Activated CD8-positive, alpha-beta memory T cell treated with anti-CD3 and anti-CD28 coated beads for 48 hours (primary cell): Measurements from ENCODE around the gene GRK1.
"Not testable (repeated sequence)": the region's sequence is repeated elsewhere in the genome, so short reads cannot be mapped to it uniquely, and the experiment has no call there.

Experiments
- DNase-seq, 3 experiments: peaks; one replicate each; pipeline ENCODE4 v3.0.0-alpha.2; 2020; ENCODE audit warnings: low read depth in 2 of 3, low spot score in 2 of 3

Gene GRK1

GRCh38 chr13:113742445-113743120 lies 75.6 kb downstream of the GRK1 start:
- no peak for DNase-seq

- DNase-seq = no peak
Measured at GRCh38 chr13:113743366-113744195, 76.6 kb downstream of the GRK1 start.

GRCh38 chr13:113744197-113745000 lies 77.4 kb downstream of the GRK1 start:
- DNase-seq = no peak

- DNase-seq = no peak
Measured at GRCh38 chr13:113745059-113745458, 78.0 kb downstream of the GRK1 start.

GRCh38 chr13:113745500-113746142 lies 78.6 kb downstream of the GRK1 start:
- DNase-seq = not testable (repeated sequence)

- DNase-seq = no peak
Measured at GRCh38 chr13:113746143-113746525, 79.1 kb downstream of the GRK1 start.

GRCh38 chr13:113746671-113747070 lies 79.7 kb downstream of the GRK1 start:
- DNase-seq = no peak

GRCh38 chr13:113747291-113747833 lies 80.3 kb downstream of the GRK1 start:
- no peak for DNase-seq

- no peak for DNase-seq
Measured at GRCh38 chr13:113748101-113748861, 81.3 kb downstream of the GRK1 start.

GRCh38 chr13:113748862-113749451 lies 81.9 kb downstream of the GRK1 start:
- DNase-seq = no peak

GRCh38 chr13:113749507-113749906 lies 82.5 kb downstream of the GRK1 start:
- DNase-seq = no peak

GRCh38 chr13:113749967-113750366 lies 82.9 kb downstream of the GRK1 start:
- no peak for DNase-seq

GRCh38 chr13:113750554-113751399 lies 83.8 kb downstream of the GRK1 start:
- no peak for DNase-seq

GRCh38 chr13:113751491-113751890 lies 84.5 kb downstream of the GRK1 start:
- no peak for DNase-seq

GRCh38 chr13:113752211-113752986 lies 85.4 kb downstream of the GRK1 start:
- not testable (repeated sequence) for DNase-seq

GRCh38 chr13:113753171-113753570 lies 86.2 kb downstream of the GRK1 start:
- DNase-seq = no peak

GRCh38 chr13:113754242-113754641 lies 87.2 kb downstream of the GRK1 start:
- no peak for DNase-seq

- no peak for DNase-seq
Measured at GRCh38 chr13:113754691-113755090, 87.7 kb downstream of the GRK1 start.
